Ramos (cell line): ENCODE measurements around the gene PTPN1.
"Not testable (repeated sequence)": the region's sequence is repeated elsewhere in the genome, so short reads cannot be mapped to it uniquely, and the experiment has no call there.

ENCODE experiments used
- in situ Hi-C: fragments of 300-500 bp; cut with MboI; formaldehyde crosslinking; loops from one replicate; pipeline ENCODE4 v1.14.3; 2022; ENCODE audit warnings: low sequenced_read_pairs; ENCODE audit not compliant: unreplicated experiment

The PTPN1 gene

GRCh38 chr20:50600281-50600895 is 90.2 kb downstream of the PTPN1 start:
- in situ Hi-C loops: no loop called here

- in situ Hi-C loops: no loop called here
Measured at GRCh38 chr20:50601511-50602431, 91.6 kb downstream of the PTPN1 start.

GRCh38 chr20:50602432-50603088 is 92.4 kb downstream of the PTPN1 start:
- in situ Hi-C loops: no loop called here

- in situ Hi-C loops: no loop called here
Measured at GRCh38 chr20:50604451-50604850, 94.3 kb downstream of the PTPN1 start.

- in situ Hi-C loops: no loop called here
Measured at GRCh38 chr20:50605136-50605535, 95.0 kb downstream of the PTPN1 start.

- in situ Hi-C loops: no loop called here
Measured at GRCh38 chr20:50607436-50607835, 97.3 kb downstream of the PTPN1 start.

GRCh38 chr20:50607850-50608749 is 97.9 kb downstream of the PTPN1 start:
- in situ Hi-C loops: no loop called here

GRCh38 chr20:50608750-50609104 is 98.5 kb downstream of the PTPN1 start:
- in situ Hi-C loops: no loop called here

- in situ Hi-C loops: no loop called here
Measured at GRCh38 chr20:50609438-50609989, 99.3 kb downstream of the PTPN1 start.

GRCh38 chr20:50610212-50610718 is 100.1 kb downstream of the PTPN1 start:
- in situ Hi-C loops: no loop called here

GRCh38 chr20:50611128-50611810 is 101.1 kb downstream of the PTPN1 start:
- in situ Hi-C loops: no loop called here

GRCh38 chr20:50613438-50614169 is 103.4 kb downstream of the PTPN1 start:
- in situ Hi-C loops: no loop called here

GRCh38 chr20:50615407-50615806 is 105.2 kb downstream of the PTPN1 start:
- in situ Hi-C loops: no loop called here

GRCh38 chr20:50617022-50617421 is 106.8 kb downstream of the PTPN1 start:
- in situ Hi-C loops: no loop called here

- in situ Hi-C loops: no loop called here
Measured at GRCh38 chr20:50618537-50618936, 108.4 kb downstream of the PTPN1 start.

GRCh38 chr20:50620459-50620858 is 110.3 kb downstream of the PTPN1 start:
- in situ Hi-C loops: not testable (repeated sequence)

GRCh38 chr20:50621068-50621665 is 111.0 kb downstream of the PTPN1 start:
- in situ Hi-C loops: no loop called here

GRCh38 chr20:50624351-50625016 is 114.3 kb downstream of the PTPN1 start:
- in situ Hi-C loops: no loop called here
